ENCODE results near the gene CCPG1.

- TF ChIP-seq, protein P1, sequence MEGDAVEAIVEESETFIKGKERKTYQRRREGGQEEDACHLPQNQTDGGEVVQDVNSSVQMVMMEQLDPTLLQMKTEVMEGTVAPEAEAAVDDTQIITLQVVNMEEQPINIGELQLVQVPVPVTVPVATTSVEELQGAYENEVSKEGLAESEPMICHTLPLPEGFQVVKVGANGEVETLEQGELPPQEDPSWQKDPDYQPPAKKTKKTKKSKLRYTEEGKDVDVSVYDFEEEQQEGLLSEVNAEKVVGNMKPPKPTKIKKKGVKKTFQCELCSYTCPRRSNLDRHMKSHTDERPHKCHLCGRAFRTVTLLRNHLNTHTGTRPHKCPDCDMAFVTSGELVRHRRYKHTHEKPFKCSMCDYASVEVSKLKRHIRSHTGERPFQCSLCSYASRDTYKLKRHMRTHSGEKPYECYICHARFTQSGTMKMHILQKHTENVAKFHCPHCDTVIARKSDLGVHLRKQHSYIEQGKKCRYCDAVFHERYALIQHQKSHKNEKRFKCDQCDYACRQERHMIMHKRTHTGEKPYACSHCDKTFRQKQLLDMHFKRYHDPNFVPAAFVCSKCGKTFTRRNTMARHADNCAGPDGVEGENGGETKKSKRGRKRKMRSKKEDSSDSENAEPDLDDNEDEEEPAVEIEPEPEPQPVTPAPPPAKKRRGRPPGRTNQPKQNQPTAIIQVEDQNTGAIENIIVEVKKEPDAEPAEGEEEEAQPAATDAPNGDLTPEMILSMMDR (IDR thresholded peaks at IDR 0.05): no peak
- no peak for TF ChIP-seq REST (IDR thresholded peaks at IDR 0.05; ENCODE audit: insufficient read depth in 1 of 2, low read depth in 2 of 2, low read length in 1 of 2)
- TF ChIP-seq SIN3A (IDR thresholded peaks at IDR 0.05; ENCODE audit: borderline replicate concordance, insufficient read depth, low read depth, low read length): no peak
- TF ChIP-seq POLR2AphosphoS5 (IDR thresholded peaks at IDR 0.05; ENCODE audit: low read depth, low read length): no peak
- no peak for TF ChIP-seq TCF7L2 (IDR thresholded peaks at IDR 0.05; ENCODE audit: low read depth, low read length)
Measured at GRCh38 chr15:55357774-55358173, 50.4 kb downstream of the CCPG1 start.

Data from Panc1 (cell line).